Activated CD8-positive, alpha-beta memory T cell treated with anti-CD3 and anti-CD28 coated beads for 1 hour (primary cell): ENCODE data around the gene CATSPER3.

ENCODE experiments used
- DNase-seq, 2 donors: peaks; one replicate each; pipeline ENCODE4 v3.0.0-alpha.2; 2020; ENCODE audit warnings: low read depth in 1 of 2; ENCODE audit errors: extremely low read depth in 1 of 2

Gene CATSPER3

DNA sequence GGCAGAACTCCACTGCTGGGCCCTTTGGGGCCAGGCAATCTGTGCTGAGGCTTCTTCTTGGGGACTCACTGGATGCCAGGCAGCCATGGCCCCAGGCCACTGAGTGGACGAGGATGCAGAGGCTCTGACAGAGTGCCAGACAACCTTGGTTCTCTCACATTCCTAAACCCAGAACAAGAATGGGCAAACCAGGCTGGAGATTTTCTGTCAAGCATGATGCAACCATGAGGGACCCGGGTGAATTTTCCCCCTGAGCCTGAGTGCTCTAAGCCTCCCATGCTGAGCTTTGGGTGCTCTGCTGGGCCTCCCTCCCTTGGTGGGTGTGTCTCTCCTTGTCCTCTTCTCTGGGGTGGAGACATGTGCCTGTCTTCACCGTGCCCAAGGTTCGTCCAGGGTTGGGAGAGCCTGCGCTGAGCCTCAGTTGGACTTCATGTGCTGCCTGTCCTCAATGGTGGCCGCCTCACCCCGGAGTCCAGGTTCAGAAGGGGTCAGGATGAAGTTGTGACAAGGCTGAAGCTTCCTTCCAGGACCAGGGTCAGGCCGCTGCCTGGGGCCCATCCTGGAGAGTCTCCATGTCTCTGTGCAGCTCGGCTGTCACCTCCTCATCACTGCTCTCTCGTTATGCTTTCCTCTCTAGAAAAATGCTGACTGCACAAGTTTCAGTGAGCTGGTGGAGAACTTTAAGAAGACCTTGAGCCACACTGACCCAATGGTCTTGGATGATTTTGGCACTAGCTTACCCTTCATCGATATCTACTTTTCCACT lies 42.2 kb downstream of the CATSPER3 start:
- no peak for DNase-seq

DNA sequence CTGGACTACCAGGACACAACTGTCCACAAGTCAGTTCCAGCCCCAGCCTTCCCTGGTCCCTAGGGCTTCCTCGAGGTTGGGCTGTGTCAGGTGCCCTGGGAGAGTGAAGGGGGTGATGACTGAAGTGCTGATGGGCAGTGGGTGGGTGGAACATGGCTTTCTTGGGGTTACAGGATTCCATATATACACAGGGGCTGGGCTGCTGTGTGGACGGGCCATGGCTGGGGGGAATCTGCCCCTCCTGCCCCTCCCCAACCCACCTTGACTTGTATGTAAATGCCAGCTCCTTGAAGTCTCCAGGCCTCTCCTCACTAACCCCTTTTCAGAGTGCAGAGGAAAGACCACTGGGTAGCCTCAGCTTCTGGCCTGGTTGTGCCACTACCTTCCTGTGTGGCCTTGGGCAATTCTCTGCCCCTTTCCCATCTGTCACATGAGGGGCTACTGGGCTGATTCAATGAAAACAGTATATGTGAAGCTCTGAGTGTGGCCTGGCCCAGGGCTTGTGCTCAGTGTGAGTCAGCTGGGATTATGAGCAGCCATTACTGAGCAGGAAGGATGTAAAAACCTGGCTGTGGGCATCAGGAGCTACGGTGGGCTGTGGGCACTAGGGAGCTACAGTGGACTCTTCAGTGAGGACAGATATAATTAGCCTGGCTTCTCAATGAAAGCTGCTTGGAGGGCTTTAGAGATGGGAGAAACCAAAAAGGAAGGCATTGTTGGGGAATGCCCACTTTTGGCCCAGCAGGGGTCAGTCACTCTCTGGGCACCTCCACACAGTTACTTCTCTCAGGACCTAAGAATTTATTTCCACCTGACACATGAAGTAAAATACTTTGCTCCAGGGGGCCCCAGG lies 43.0 kb downstream of the CATSPER3 start:
- no peak for DNase-seq

DNA sequence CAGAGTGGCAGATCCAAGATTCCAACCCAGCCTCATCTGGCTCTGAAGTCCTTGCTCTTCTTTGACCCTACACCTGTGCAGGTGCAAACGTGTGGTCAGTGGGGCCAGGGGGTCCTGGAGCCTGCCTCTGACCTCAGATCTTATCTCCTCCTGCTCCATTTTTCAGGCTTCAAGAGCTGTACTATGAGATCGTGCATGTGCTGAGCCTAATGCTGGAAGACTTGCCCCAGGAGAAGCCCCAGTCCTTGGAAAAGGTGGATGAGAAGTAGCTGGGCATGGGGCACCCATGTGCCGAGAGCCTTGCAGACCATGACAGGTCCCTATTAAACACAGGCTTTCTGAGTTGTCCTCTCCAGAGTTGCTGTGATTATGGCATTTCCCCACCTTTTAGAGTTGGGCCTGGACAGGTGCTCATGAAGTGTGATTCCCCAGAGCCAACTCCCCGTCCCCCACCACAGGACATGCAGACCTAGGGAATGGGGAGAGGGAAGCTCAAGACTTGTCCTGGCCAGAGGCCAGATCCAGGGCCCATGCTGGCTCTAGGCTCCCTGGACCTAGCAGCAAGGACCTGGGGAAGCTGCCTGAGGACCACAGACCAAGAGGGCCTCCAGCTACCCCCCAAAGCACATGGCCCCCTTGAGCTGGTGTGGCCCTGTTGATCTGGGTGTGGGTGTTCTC lies 43.8 kb downstream of the CATSPER3 start:
- DNase-seq, result no peak

DNA sequence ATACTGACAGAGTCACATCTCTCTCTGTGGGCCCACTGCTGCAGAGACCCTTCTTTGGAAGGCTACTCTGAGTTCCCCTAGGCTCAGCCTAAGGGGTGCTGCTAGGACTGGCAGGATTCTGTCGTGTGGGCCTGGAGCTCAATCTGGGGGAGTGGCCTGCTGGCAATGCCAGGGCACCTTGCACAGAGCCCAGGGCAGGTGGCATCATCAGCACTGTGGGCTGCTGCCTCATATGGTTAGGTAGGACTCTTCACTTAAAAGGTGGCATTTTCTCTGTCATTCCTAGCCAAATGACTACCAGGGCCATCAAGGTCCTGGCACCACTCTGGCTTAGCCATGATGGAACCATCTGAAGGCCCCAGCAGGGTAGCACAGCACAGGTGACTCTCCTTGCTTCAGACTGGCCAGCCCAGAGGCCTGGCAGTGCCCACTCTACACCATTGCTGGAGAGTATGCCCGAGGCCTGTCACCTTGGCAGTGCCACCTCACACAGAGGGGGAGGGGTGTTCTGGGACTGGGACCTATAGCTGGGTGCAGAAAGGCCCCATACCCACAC lies 44.4 kb downstream of the CATSPER3 start:
- DNase-seq, result no peak

DNA sequence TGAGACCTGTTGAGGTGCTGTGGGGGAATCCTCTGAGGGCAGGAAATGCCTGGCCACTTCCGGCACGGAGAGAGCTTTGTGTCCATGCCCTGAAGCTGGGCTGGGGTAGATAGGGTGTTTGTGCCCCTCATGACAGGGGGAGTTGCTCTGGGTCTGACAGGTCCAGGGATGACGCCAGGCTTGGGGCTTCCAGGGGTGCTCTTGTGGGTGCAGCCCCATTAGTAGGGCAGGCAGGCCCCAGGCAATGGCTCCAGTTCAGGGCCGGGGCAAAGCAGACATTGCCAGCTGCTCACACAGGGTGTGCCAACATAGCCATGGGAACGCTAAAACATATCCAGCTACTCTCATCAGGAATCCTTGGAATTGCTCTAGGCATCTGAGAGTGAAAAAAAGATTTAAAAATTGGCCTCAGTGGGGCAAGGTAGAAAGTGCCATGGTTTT lies 45.3 kb downstream of the CATSPER3 start:
- no peak for DNase-seq

DNA sequence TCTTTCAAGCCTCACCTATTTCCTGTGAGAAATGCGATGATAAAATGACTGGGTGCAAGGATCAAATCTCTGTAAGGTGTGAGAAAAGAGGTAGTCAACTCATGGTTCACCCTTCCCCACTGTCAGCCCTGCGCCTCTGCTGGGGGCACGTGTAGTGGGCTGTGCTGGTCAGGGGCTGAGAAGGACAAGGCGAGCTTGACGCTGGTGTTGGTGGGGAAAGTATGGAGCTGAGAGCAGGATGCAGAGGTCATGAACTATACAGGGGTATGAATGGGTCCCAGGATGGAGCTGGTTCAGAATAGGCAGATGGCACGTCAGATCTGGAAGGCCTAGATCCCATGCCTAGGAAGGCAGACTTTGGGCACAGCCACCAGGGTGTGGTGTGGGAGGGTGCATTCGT lies 45.7 kb downstream of the CATSPER3 start:
- no peak for DNase-seq

DNA sequence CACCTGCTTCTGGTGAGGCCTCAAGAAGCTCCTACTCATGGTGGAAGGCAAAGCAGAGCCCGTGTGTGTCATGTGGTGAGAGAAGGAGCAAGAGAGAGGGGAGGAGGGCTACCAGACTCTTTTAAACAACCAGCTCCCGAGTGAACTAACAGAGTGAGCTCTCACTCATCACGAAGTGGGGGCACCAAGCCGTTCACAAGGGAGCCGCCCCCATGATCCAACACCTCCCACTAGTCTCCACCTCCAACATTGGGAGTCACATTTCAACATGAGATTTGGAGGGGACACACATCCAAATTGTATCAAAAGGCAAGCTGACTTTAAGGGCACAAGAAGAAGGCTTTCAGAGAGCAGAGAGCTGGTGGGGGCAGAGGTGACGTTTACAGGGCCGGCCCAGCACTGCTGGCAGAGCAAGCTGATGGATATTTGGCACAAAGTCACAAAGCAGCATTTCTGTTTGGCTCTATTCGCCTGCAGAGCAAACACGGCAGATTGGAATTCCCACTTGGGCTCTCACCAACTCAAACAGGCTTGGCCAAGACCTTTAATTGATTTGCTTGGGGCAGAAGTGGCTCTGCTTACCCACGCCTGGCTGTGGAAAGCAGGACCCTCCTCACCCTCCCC lies 46.4 kb downstream of the CATSPER3 start:
- DNase-seq, result no peak

DNA sequence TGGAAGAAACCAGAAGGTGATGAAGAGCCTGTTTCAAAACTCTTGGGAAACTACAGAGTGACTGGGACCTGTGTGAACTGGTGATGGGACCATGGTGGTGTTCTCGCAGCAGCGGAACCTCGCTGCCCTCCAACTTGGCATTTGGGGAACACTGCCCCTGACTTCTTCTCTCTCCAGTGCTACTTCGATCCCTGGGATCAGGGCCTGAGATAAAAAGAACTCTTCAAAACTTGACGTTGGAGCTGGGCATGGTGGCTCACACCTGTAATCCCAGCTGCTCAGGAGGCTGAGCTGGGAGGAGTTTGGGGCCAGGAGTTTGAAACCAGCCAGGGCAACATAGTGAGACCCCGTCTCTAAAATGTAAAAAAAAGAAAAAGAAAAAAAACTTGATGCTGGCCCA lies 48.2 kb downstream of the CATSPER3 start:
- DNase-seq, result no peak

DNA sequence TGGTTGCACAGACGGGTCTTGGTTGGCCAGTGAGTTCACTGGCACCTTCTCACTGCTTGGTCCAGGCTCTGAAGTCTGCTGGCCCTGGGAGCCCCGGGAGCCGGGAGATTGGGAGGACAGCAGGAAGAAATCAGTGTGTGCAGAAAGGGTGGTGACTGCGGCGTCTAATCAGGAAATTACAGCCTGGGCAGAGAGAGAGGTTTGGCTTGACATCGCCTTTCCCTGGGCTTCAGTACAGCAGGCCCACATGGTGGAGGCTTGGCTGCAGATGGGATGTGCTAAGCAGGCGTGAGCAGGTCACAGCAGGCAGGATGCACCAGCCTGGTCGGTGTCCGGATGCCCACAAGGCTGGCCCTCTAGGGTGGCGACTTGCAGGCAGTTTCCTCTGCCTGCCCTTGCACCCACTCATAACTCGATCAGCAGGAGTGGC lies 49.2 kb downstream of the CATSPER3 start:
- DNase-seq, result no peak

DNA sequence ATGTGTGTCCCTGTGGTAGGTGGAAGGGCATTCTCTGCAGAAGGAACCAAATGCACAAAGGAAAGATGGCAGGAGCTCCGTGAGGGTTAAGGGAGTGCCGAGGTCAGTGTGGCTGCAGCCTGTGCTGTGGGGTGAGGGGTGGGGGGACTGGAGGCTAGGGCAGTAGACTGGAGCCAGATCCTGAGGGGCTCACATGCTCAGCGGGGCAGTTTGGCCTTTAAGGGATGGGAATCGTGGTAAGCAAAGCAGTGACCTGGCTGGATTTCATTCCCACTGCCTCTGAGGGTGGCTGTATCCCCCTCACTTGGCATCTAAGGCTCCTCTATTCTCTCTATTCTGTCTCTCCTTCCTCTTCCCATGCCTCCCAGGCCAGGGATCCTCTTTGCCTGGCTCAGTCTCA lies 50.8 kb downstream of the CATSPER3 start:
- no peak for DNase-seq

DNA sequence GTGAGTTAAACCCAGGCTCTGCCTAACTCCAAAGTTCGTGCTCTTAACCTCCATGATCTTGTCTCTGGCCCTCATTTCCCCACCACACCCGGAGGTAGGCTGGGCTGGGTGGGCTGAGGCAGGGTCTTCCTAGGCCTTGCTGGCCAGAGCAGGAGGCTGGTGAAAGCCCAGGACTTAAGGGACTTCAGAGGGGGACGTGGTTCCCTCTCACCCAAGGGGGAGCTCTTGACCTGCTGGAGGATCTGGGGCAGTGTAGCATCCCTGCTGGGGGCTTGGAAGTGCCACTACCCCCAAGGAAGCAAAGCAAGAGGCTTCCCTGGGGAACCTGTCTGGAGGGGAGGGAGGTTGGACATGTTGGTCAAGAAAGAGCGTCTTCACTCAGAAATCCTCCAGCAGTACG lies 51.6 kb downstream of the CATSPER3 start:
- no peak for DNase-seq

DNA sequence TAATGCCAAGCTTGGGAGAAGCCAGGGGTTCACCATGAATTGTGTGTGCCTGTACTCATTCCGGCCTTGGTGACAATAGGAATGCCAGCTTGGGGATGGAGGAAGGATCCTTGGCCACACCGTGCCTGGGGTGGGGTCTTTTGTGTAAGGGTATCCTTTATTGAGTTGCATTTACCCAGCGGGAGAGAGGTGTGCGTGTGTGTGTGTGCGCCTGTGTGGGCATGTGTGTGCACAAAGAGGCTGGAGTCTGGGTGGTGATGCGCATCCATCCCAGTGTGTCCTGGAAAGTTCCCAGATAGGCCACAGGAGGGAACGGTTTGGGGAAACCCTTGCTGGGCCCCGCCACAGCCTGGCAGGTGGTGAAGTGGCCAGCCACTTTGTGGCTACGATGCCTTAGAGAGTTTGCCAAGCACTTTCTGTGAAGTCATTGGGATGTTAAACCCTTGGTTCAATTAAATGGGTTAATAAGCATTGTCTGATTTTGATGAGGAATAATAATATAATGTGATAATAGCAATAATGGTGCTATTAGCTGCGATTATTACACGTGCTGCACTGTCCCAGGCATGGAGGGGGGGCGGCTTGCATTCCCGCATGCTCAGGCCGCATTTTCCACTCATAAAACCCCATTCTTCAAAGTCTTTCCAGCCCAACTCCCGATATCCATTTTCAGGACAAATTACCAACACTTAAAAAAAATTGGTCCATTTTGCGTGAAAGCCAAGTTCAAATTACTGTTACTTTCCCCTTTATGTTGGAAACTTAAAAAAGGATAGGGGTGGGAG lies 52.6 kb downstream of the CATSPER3 start:
- DNase-seq, result no peak

DNA sequence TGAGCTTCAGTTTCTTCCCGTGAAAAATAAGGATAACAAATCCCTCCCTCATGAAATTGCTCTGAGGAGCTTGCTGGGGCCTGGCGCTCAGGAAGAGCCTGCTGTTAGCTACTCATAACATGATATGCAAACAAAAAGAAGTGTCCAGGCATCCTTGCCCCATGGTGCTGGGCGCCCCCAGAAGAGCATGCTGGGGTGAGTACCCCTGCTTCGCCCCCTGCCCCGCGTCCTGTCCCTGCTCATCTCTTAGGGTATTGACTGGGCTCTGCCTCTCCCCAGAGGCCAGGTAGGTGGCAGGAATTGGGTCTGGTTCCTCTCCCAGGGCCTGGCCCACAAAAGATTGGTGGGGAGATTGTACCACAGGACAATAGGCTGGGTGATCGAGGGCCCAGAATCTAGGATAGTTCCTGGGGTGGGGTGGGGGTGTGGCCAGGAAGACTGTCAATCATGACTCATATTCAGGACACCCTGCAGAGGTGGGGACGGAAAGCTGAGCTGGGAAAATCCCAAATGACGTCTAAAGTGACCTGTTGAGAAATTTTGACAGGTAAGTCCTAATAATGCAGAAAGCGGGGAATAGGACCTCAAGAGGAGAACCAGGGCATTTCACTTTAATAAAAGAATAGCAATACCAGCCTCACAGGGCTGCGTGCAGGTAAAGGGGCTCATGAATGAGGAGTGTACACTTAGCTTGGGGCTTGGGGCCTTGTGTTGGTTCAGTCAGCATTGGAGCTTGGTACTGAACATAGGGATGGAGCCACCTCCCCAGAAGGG lies 57.4 kb downstream of the CATSPER3 start:
- DNase-seq, result no peak

DNA sequence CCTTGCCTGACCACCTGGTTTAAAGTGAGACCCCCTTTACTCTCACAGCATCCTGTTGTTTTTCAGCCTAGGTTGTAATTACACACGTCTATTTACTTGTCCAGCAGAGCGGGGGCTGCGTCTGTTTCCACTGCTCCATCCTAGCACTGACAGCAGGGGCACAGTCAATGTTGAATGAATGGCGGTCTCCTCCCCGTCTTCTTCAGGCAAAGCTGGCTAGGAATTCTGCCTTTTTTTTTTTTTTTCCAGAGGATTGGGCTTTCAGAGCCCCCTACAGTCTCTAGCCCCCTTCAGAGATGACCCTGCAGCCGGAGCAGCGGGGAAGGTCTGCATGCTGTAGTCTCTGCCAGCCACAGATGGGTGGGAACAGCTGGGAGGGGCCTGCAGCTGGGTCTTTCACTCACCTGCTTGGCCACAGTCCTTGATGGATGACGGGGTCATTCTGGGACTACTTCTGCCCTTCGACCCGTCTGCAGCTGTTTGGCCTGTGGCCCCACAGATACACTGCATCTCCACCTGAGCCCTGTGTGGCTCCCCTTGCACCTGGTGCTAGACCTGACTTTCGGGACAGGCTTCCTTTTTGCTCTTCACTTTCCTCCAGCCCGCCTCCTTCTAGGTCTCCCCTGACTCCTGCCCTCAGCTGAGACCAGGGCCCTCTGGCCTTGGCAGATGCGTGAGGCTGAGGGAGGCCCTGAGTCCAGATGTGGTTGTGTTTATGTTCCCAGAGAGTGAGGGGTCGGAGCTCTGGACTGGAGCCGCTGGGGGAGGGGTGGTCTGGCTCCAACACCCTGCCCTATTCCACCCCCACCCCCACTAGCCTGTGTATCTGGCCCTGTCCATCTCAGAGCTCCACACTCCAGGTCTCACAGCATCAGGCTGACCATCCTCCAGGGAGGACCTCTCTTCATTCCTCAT lies 58.3 kb downstream of the CATSPER3 start:
- no peak for DNase-seq

DNA sequence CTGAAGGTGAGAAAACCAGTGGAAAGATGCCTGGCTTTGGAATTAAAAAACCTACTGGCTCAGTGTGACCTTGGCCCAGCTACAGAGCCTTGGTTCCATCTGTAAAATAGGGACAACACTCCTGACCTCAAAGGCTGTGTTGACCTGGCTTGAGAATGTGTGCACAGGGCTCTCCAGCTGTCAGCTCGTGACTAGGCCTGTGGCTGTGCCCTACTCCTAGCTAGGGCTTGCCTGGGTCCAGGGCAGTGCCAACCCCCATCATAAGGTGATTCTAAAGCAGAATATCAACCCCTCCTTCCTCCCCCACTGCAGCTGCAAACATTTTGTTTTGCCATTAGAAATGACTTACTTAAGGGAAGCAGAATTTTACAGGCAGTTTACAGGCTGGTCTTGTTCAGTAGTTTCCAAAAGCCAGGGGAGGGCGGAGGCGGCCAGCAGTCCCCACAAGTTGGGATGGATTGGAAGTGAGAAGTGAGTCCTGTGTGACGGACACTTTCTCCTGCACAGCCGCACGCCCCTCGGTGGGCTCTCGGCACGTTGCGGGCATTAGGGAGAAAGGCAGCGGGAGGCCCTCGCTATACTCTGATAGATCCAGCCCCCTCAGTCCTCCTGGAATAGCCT lies 59.0 kb downstream of the CATSPER3 start:
- no peak for DNase-seq

DNA sequence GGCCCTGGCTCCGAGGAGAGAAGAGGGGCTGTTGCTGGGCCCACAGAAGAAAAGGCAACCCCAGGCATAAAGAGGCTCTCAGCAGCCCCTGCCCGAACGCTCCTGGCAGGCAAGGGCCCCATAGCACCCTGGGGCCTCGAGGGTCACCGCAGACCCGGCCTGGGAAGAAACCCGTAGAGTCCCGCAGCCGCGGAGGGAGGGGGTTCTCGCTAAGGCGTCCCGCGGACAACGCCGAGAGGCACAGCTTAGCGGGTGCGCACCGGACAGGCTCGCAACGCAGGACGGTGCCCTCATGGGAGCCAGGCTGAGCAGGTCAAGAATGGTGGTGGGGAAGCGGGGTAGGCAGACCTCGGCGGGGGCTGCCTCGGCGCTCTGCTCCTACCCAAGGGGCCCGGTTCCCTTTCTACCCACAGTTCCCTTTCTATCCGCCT lies 59.6 kb downstream of the CATSPER3 start:
- no peak for DNase-seq

DNA sequence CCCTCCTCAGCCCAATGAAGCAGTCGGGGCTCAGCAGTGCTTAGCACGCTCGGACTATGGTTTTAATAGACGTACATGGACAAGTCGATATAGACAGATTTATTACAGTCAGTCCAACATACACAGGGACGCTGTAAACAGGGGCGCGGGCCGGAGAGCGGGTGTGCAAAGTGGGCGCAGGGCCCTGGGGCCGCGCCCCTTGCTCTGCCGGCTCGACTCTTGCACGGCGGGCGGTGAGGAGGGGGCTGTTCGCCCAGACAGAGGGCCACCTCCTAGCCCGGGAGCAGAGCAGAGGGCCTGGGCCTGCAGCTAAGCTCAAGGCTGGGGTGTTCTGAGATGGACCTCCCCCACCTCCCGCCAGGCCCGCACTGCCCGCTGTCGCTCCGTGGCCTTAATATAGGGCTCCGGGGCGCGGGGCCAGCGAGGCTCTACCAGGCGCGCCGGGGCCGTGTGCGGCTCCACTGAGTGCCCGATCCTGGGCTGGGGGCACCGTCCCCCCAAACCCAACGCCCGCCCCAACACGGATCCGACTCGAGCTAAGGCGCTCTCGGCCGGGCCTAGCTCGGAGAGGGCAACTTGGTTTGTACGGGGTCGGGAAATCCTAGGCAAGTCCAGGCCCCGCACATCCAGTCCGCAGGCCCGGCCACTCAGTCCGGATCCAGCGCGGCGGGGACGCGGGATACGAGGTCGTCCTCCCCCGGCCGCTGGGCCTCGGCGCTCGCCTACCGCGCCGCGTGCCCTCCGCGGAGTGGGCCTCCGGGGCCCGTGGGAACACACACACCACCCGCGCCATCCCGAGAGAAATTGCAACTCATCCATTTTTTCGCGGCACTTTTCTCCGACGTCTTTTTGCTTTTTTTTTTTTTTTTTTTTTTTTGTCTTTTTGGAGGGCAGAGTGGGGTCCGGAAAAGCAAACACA lies 60.2 kb downstream of the CATSPER3 start:
- DNase-seq, result no peak
